ENCODE results near the gene SNAI1.

SNAI1 gene

GRCh38 chr20:50029083-50029696 is 46.4 kb downstream of the SNAI1 start:
- TF ChIP-seq CTCF (conservative IDR thresholded peaks at IDR 0.05) (no peak), ZFX (IDR thresholded peaks at IDR 0.05) (no peak)
- peak overlapping the region; percentile 64 for H3K27ac ChIP-seq

GRCh38 chr20:50029697-50030461 is 47.1 kb downstream of the SNAI1 start:
- peak overlapping the region; percentile 64 for H3K27ac ChIP-seq
- no peak for TF ChIP-seq ZFX (IDR thresholded peaks at IDR 0.05)
- no peak for TF ChIP-seq CTCF (conservative IDR thresholded peaks at IDR 0.05)

GRCh38 chr20:50032955-50033666 is 50.3 kb downstream of the SNAI1 start:
- TF ChIP-seq ZFX (IDR thresholded peaks at IDR 0.05) (no peak), CTCF (conservative IDR thresholded peaks at IDR 0.05) (no peak)
- peak overlapping the region; percentile 1; the same call in 1 of the 2 replicates for H3K27ac ChIP-seq

- H3K27ac ChIP-seq: no peak overlapping the region
Measured at GRCh38 chr20:50034567-50035180, 51.9 kb downstream of the SNAI1 start.

DNA sequence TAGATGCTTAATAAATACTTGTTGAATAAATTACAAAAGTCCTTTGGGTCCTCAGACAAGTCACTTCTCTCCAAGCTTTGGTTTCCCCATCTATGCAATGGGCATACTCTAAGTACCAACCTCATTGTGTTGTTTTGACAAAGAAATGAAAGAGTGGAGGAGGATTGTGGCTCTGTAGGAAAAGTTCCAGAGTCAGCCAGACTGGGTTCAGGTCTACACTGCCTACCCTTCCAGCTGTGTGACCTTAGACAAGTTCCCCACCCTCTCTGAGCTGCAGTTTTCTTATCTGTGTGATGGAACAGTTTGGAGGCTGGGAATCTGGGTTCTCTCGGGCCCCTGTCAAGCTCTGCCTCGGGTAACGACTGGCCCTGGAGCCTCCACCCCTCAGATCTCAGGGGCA is 53.9 kb downstream of the SNAI1 start:
- TF ChIP-seq ZFX (IDR thresholded peaks at IDR 0.05): no peak
- TF ChIP-seq CTCF (conservative IDR thresholded peaks at IDR 0.05): no peak
- no peak overlapping the region for H3K27ac ChIP-seq

More at GRCh38 chr20:50034567-50035180, 51.9 kb downstream of the SNAI1 start:
- TF ChIP-seq CTCF (conservative IDR thresholded peaks at IDR 0.05): no peak
- TF ChIP-seq ZFX (IDR thresholded peaks at IDR 0.05): no peak

DNA sequence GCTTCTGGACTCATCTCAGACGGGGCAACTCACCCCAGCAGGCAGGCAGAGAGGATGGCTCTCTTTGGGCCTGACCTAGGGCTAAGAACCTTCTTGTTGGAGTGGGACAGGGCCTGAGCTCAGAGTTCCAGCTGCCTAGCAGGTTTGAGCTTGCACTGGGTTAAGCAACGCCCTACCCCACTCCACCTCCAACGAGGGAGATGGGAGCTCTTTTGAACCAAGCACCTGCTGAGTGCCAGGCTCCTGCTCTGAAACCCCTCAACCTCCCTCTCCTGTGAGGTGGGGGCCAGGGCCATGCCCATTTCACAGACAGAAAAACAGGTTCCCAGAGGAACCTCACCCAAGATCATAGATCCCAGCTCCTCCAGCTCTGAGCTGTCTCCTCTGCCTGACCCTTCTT is 54.3 kb downstream of the SNAI1 start:
- no peak overlapping the region for H3K27ac ChIP-seq
- TF ChIP-seq ZFX (IDR thresholded peaks at IDR 0.05) (no peak), CTCF (conservative IDR thresholded peaks at IDR 0.05) (no peak)

Measured in C4-2B (cell line).